ENCODE results near the gene DYNLT5. TPM values are rescaled to one million over a fixed set of nuclear protein-coding genes. Genes with fewer than 3 reads are reported as not detected.
"Not testable (repeated sequence)": the region's sequence is repeated elsewhere in the genome, so short reads cannot be mapped to it uniquely, and the experiment has no call there.

DYNLT5 gene
- total RNA-seq, 1 experiment from 2014 or later: not detected

DNA sequence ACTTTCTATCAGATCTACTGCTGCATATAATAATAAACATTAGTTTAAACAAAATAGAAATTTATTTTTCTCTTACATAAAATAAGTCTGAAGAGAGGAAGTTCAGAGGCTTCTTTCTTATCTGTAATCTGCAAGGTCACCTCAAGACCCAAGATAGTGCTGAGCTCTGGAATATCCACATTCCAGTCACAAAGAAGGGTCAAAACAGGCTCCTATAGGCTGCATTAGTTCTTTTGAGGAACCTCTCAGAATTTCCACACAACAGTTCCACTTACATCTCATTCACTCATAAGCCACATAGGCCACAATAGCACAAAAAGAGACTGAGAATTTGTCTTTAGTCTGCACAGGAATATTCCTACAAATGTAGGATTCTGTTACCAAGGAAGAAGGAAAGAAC is 15.4 kb downstream of the DYNLT5 start:
- H3K27ac ChIP-seq: no peak overlapping the region
- no peaks in the 10 kb centered on the region for H3K9me3 ChIP-seq (replicated peaks)
- no peaks in the 10 kb centered on the region for H3K27me3 ChIP-seq
- DNase-seq: no peak
- H3K36me3 ChIP-seq: no peaks in the 10 kb centered on the region
- no peaks in the 10 kb centered on the region for H3K4me1 ChIP-seq
- H3K4me3 ChIP-seq: no peak overlapping the region

DNA sequence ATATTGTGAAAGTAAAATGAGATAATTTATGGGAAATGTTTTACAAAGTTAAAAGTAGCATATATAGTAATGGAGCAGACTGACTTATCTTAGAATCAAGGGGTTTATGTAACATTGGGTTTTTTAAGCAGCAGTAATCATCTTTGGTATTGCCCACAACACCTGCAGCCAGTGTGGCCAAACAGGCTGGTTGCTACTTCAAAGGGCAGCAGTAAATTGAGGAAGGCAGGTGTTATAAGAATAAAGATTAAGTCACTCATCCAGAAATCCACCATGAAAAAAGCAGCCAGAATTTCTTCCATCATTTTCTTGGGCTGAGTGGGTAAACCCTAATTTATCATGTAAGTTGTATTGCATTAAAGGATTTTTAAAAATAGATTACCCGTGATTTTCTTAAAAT is 16.7 kb downstream of the DYNLT5 start:
- H3K9me3 ChIP-seq (replicated peaks): no peaks in the 10 kb centered on the region
- no peak for DNase-seq
- no peak overlapping the region for H3K27ac ChIP-seq
- H3K4me3 ChIP-seq: no peak overlapping the region
- no peaks in the 10 kb centered on the region for H3K4me1 ChIP-seq
- no peaks in the 10 kb centered on the region for H3K36me3 ChIP-seq
- H3K27me3 ChIP-seq: no peaks in the 10 kb centered on the region

DNA sequence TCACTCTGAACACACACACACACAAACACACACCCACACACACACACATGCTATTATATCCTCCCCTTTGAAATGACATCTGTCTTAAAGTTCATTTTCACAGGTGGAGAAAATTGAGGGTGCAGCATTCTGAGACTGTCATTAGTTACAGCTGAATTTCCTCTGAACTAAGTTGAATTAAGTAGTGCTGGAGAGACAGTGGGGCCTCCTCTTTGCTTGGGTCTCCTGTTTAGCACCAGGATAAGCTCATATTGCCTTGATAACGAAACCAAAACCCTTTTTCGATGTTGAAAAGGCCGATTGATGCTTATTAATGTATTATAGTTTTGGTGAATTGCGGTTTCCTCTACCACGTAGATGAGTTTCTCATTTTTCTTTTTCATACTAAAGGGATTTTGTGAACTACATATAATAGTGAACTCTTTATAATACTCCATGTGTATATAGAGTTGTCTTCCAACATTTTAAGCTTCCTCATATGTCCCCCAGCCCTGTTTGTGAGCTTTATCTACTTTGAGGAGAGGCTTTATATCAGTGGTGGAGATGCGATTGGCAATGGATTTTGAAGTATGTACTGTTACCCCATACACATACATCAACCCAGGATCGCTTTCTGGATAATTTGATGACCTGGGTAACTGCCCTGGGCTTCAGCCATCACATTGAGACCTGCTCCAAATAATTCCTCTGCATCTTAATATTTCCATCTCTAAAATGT is 17.4 kb downstream of the DYNLT5 start:
- H3K4me1 ChIP-seq: no peaks in the 10 kb centered on the region
- H3K4me3 ChIP-seq: no peak overlapping the region
- H3K27me3 ChIP-seq: no peaks in the 10 kb centered on the region

GRCh38 chr1:66770240-66770639 is 18.0 kb downstream of the DYNLT5 start:
- Histone ChIP-seq H3K9me3 (replicated peaks) (no peaks in the 10 kb centered on the region), H3K4me3 (no peak overlapping the region), H3K4me1 (no peaks in the 10 kb centered on the region), H3K27me3 (no peaks in the 10 kb centered on the region), H3K36me3 (no peaks in the 10 kb centered on the region), H3K27ac (no peak overlapping the region)
- DNase-seq: no peak

More for the DNA sequence above, 17.4 kb downstream of the DYNLT5 start:
- Histone ChIP-seq H3K27ac (no peak overlapping the region), H3K9me3 (replicated peaks) (no peaks in the 10 kb centered on the region), H3K36me3 (no peaks in the 10 kb centered on the region)
- DNase-seq: no peak

GRCh38 chr1:66770694-66771093 is 18.4 kb downstream of the DYNLT5 start:
- no peaks in the 10 kb centered on the region for H3K4me1 ChIP-seq
- H3K27me3 ChIP-seq: no peaks in the 10 kb centered on the region
- no peak overlapping the region for H3K4me3 ChIP-seq
- H3K9me3 ChIP-seq (replicated peaks): no peaks in the 10 kb centered on the region
- DNase-seq: no peak
- H3K27ac ChIP-seq: no peak overlapping the region
- no peaks in the 10 kb centered on the region for H3K36me3 ChIP-seq

- Histone ChIP-seq H3K27ac (no peak overlapping the region), H3K9me3 (replicated peaks) (no peaks in the 10 kb centered on the region), H3K4me3 (no peak overlapping the region), H3K36me3 (no peaks in the 10 kb centered on the region), H3K27me3 (no peaks in the 10 kb centered on the region), H3K4me1 (no peaks in the 10 kb centered on the region)
- DNase-seq: no peak
Measured at GRCh38 chr1:66773227-66773626, 21.0 kb downstream of the DYNLT5 start.

GRCh38 chr1:66774438-66774837 is 22.2 kb downstream of the DYNLT5 start:
- H3K4me1 ChIP-seq: no peaks in the 10 kb centered on the region
- no peak overlapping the region for H3K4me3 ChIP-seq
- no peak overlapping the region for H3K27ac ChIP-seq
- no peak for DNase-seq
- no peaks in the 10 kb centered on the region for H3K27me3 ChIP-seq
- no peaks in the 10 kb centered on the region for H3K36me3 ChIP-seq
- no peaks in the 10 kb centered on the region for H3K9me3 ChIP-seq (replicated peaks)

- no peak overlapping the region for H3K4me3 ChIP-seq
Measured at GRCh38 chr1:66775646-66776045, 23.4 kb downstream of the DYNLT5 start.

DNA sequence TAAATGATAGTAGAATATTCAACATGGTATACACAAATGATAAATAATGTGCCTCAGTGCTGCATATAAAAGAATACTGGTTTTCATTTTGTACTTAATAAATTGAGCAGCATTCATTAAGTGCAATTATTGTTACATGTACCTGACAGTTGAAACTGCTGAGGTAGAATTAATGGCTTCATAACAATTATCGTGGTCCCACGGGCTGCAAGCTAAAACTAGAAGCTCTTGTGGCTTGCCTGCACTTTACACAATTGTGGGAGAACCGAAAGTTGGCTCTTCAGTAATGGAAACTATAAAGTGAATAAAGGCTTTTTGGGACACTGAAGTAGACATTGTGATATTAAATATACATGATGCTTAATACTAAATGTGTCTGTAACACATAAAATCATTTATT is 25.6 kb downstream of the DYNLT5 start:
- DNase-seq: no peak
- Histone ChIP-seq H3K4me3 (no peak overlapping the region), H3K36me3 (no peaks in the 10 kb centered on the region), H3K9me3 (replicated peaks) (no peaks in the 10 kb centered on the region), H3K27me3 (no peaks in the 10 kb centered on the region), H3K4me1 (no peaks in the 10 kb centered on the region), H3K27ac (no peak overlapping the region)

More at GRCh38 chr1:66775646-66776045, 23.4 kb downstream of the DYNLT5 start:
- H3K27me3 ChIP-seq: no peaks in the 10 kb centered on the region
- no peaks in the 10 kb centered on the region for H3K9me3 ChIP-seq (replicated peaks)
- no peak for DNase-seq
- H3K36me3 ChIP-seq: no peaks in the 10 kb centered on the region
- H3K4me1 ChIP-seq: no peaks in the 10 kb centered on the region
- no peak overlapping the region for H3K27ac ChIP-seq

- Histone ChIP-seq H3K9me3 (replicated peaks) (no peaks in the 10 kb centered on the region), H3K4me1 (no peaks in the 10 kb centered on the region), H3K27ac (no peak overlapping the region), H3K36me3 (no peaks in the 10 kb centered on the region), H3K4me3 (no peak overlapping the region), H3K27me3 (no peaks in the 10 kb centered on the region)
- DNase-seq: no peak
Measured at GRCh38 chr1:66778266-66778665, 26.0 kb downstream of the DYNLT5 start.

GRCh38 chr1:66778969-66779368 is 26.7 kb downstream of the DYNLT5 start:
- H3K36me3 ChIP-seq: no peaks in the 10 kb centered on the region
- H3K27me3 ChIP-seq: no peaks in the 10 kb centered on the region
- no peaks in the 10 kb centered on the region for H3K4me1 ChIP-seq
- H3K4me3 ChIP-seq: no peak overlapping the region
- no peaks in the 10 kb centered on the region for H3K9me3 ChIP-seq (replicated peaks)
- H3K27ac ChIP-seq: no peak overlapping the region
- no peak for DNase-seq

GRCh38 chr1:66779475-66780078 is 27.3 kb downstream of the DYNLT5 start:
- Histone ChIP-seq H3K4me1 (no peaks in the 10 kb centered on the region), H3K4me3 (no peak overlapping the region), H3K9me3 (replicated peaks) (no peaks in the 10 kb centered on the region), H3K27me3 (no peaks in the 10 kb centered on the region), H3K27ac (no peak overlapping the region), H3K36me3 (no peaks in the 10 kb centered on the region)
- no peak for DNase-seq

- H3K9me3 ChIP-seq (replicated peaks); H3K36me3 ChIP-seq; H3K4me3 ChIP-seq; DNase-seq; H3K27ac ChIP-seq; H3K4me1 ChIP-seq; H3K27me3 ChIP-seq: not testable (repeated sequence)
Measured at GRCh38 chr1:66785800-66786199, 33.5 kb downstream of the DYNLT5 start.

DNA sequence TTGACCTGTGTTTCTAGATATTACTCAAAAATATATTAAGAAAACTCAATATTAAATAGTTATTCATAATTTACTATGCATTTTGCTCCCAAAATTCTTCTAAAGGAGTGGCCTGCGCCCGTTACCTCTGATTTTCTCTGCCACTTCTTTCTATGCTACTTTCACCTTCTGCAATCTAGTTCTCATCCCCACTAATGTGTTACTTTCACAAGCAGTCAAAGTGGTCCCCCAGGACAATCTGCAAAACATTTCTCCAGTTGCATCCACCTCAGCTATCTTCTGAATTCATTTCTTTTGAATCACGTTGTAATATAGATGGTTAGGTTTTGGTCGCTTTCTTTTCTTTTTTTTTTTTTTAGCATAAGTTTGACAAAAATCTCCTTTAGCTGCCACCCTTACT is 35.4 kb downstream of the DYNLT5 start:
- no peaks in the 10 kb centered on the region for H3K4me1 ChIP-seq
- no peak for DNase-seq
- H3K9me3 ChIP-seq (replicated peaks): no peaks in the 10 kb centered on the region
- H3K27ac ChIP-seq: no peak overlapping the region
- no peaks in the 10 kb centered on the region for H3K36me3 ChIP-seq
- no peaks in the 10 kb centered on the region for H3K27me3 ChIP-seq
- no peak overlapping the region for H3K4me3 ChIP-seq

GRCh38 chr1:66788231-66788939 is 36.1 kb downstream of the DYNLT5 start:
- no peak for DNase-seq
- no peak overlapping the region for H3K27ac ChIP-seq
- no peaks in the 10 kb centered on the region; the same call in 1 of the 2 replicates for H3K27me3 ChIP-seq
- no peaks in the 10 kb centered on the region for H3K36me3 ChIP-seq
- no peak overlapping the region for H3K4me3 ChIP-seq
- no peaks in the 10 kb centered on the region for H3K4me1 ChIP-seq
- no peaks in the 10 kb centered on the region for H3K9me3 ChIP-seq (replicated peaks)

All from SJCRH30 (cell line).